CD14-positive monocyte (primary cell): ENCODE measurements around the gene GAK. TPM values are rescaled to one million over a fixed set of nuclear protein-coding genes. Genes with fewer than 3 reads are reported as not detected.

Source experiments
- DNase-seq, 3 donors: peaks; one replicate each; pipeline ENCODE4 v3.0.0-alpha.2; 2011 to 2022
- H2AFZ ChIP-seq: 2 replicates; pipeline ENCODE4 v1.6.0; 2012; ENCODE audit warnings: mild to moderate bottlenecking, low read depth, low read length, inconsistent platforms; ENCODE audit not compliant: insufficient read depth, poor library complexity, severe bottlenecking
- H3K27ac ChIP-seq, 2 donors: 1 replicate in 1 of 2; 2 replicates in 1 of 2; pipeline ENCODE4 v1.5.1; 2012 to 2013; ENCODE audit warnings: low read length in 2 of 2, control low read depth in 1 of 2, inconsistent platforms in 1 of 2, low read depth in 1 of 2, mild to moderate bottlenecking in 1 of 2
- H3K27me3 ChIP-seq, 2 donors: one replicate each; pipeline versions ENCODE4 v1.6.0 to v1.6.1; 2011 to 2013; ENCODE audit warnings: low read length in 2 of 2; ENCODE audit not compliant: control insufficient read depth in 2 of 2, insufficient read depth in 2 of 2
- H3K36me3 ChIP-seq, 2 donors: replicated peaks in 1 of 2; 1 replicate in 1 of 2; 2 replicates in 1 of 2; pipeline versions ENCODE4 v1.5.1 to v1.6.1; 2012 to 2013; ENCODE audit warnings: low read length in 2 of 2, control low read depth in 1 of 2, inconsistent platforms in 1 of 2, mild to moderate bottlenecking in 1 of 2; ENCODE audit not compliant: insufficient read depth in 2 of 2, control insufficient read depth in 1 of 2
- H3K4me1 ChIP-seq, 2 donors: 1 replicate in 1 of 2; 2 replicates in 1 of 2; pipeline versions ENCODE4 v1.5.1 to v1.6.1; 2012 to 2013; ENCODE audit warnings: low read length in 2 of 2, control low read depth in 1 of 2, inconsistent platforms in 1 of 2, mild to moderate bottlenecking in 1 of 2, moderate library complexity in 1 of 2; ENCODE audit not compliant: insufficient read depth in 2 of 2, control insufficient read depth in 1 of 2
- H3K4me2 ChIP-seq: replicated peaks from 2 replicates; pipeline ENCODE3; 2012; ENCODE audit warnings: low read length, moderate library complexity, mild to moderate bottlenecking; ENCODE audit not compliant: poor library complexity, severe bottlenecking; ENCODE audit errors: extremely low read depth
- H3K4me3 ChIP-seq, 3 experiments: fragments of 200-600 bp in 1 of 3; sonication (generic) in 1 of 3; replicated peaks in 1 of 3; 1 replicate in 2 of 3; 2 replicates in 1 of 3; pipeline ENCODE4 v1.5.1; 2011 to 2013; ENCODE audit warnings: low read length in 3 of 3, mild to moderate bottlenecking in 3 of 3, control low read depth in 2 of 3, low read depth in 2 of 3, inconsistent platforms in 1 of 3, moderate library complexity in 1 of 3
- H3K79me2 ChIP-seq: 2 replicates; pipeline ENCODE4 v1.6.0; 2012; ENCODE audit warnings: mild to moderate bottlenecking, control low read depth, inconsistent platforms, low read length, moderate library complexity; ENCODE audit not compliant: insufficient read depth
- H3K9ac ChIP-seq: 2 replicates; pipeline ENCODE4 v1.6.0; 2017; ENCODE audit warnings: low read length, mild to moderate bottlenecking; ENCODE audit not compliant: insufficient read depth, poor library complexity, severe bottlenecking
- H3K9me3 ChIP-seq, 2 donors: replicated peaks in 1 of 2; 1 replicate in 1 of 2; 2 replicates in 1 of 2; pipeline versions ENCODE4 v1.5.1 to v1.6.1; 2012 to 2013; ENCODE audit warnings: low read length in 2 of 2, control low read depth in 1 of 2; ENCODE audit not compliant: control insufficient read depth in 1 of 2, insufficient read depth in 1 of 2
- H4K20me1 ChIP-seq: 2 replicates; pipeline ENCODE4 v1.6.0; 2012; ENCODE audit warnings: mild to moderate bottlenecking, low read length, control low read depth, moderate library complexity; ENCODE audit not compliant: insufficient read depth
- H3K27ac Mint-ChIP-seq, 7 donors: one replicate each; pipeline ENCODE4 v1.8.0; 2020; ENCODE audit warnings: mild to moderate bottlenecking in 7 of 7, mixed read lengths in 7 of 7, moderate library complexity in 6 of 7, inconsistent platforms in 2 of 7
- H3K27me3 Mint-ChIP-seq, 3 donors: one replicate each; pipeline ENCODE4 v1.8.0; 2021 to 2022; ENCODE audit warnings: low read depth in 3 of 3, mild to moderate bottlenecking in 3 of 3, mixed read lengths in 3 of 3, moderate library complexity in 3 of 3, inconsistent platforms in 1 of 3
- H3K36me3 Mint-ChIP-seq, 2 donors: one replicate each; pipeline ENCODE4 v1.8.0; 2020; ENCODE audit warnings: mixed read lengths in 2 of 2, inconsistent platforms in 1 of 2, mild to moderate bottlenecking in 1 of 2
- H3K4me1 Mint-ChIP-seq: one replicate; pipeline ENCODE4 v1.8.0; 2020; ENCODE audit warnings: mild to moderate bottlenecking, mixed read lengths
- H3K4me3 Mint-ChIP-seq, 2 donors: one replicate each; pipeline ENCODE4 v1.8.0; 2020; ENCODE audit warnings: mild to moderate bottlenecking in 2 of 2, mixed read lengths in 2 of 2, moderate library complexity in 1 of 2
- H3K9me3 Mint-ChIP-seq, 7 donors: one replicate each; pipeline ENCODE4 v1.8.0; 2020 to 2022; ENCODE audit warnings: mixed read lengths in 7 of 7, mild to moderate bottlenecking in 6 of 7, moderate library complexity in 6 of 7, inconsistent platforms in 2 of 7
- CTCF ChIP-seq: fragments of 200-600 bp; IDR thresholded peaks from one replicate; pipeline ENCODE4 v1.8.0; 2022; ENCODE audit warnings: antibody characterized with exemption, mild to moderate bottlenecking
- WGBS: methylation state at CpG from one replicate; pipeline ENCODE4 v1.1.5; 2013; ENCODE audit warnings: missing lambda C conversion rate; ENCODE audit not compliant: insufficient coverage; 5-methylcytosine and 5-hydroxymethylcytosine counted together
- intact Hi-C, 2 donors: fragments of 100-400 bp; cut with micrococcal nuclease; formaldehyde crosslinking; loops; one replicate each; pipeline versions ENCODE4 v1.15.0 to v1.15.1; 2023
- polyA plus RNA-seq, 3 donors: library from polyadenylated mRNA; depleted of rRNA in 1 of 3; unstranded in 2 of 3; stranded (reverse) in 1 of 3; fragments of 300-500 nt in 2 of 3; fragments of >200 nt in 1 of 3; fragmentation: Illumina TruSeq in 2 of 3; gene quantifications; 1 replicate in 2 of 3; 2 replicates in 1 of 3; pipeline ENCODE4 v1.2.3, GENCODE V29; 2012 to 2021

The GAK gene
- polyA plus RNA-seq, 3 donors, result 40.3 to 88.7 (median 54.9) TPM

GRCh38 chr4:907691-908425, 24.3 kb downstream of the GAK start:
- Mint-ChIP-seq H3K36me3 (peaks cover 59 to 93% of the 10 kb centered on the region in 2 donors), H3K9me3 (peaks cover 0 to 13% (median 1%) of the 10 kb centered on the region in 7 donors), H3K27me3 (no peaks in the 10 kb centered on the region), H3K4me3 (no peak overlapping the region), H3K4me1 (no peaks in the 10 kb centered on the region), H3K27ac (no peak overlapping the region)
- WGBS, result 90% methylated on average over 33 of the region's 35 CpGs
- no peak for DNase-seq
- Histone ChIP-seq H3K27me3 (no peaks in the 10 kb centered on the region), H3K27ac (no peak overlapping the region), H3K9ac (no peak overlapping the region), H3K79me2 (peaks cover 78% of the 10 kb centered on the region), H3K4me2 (no peak overlapping the region), H4K20me1 (peaks cover 97% of the 10 kb centered on the region), H3K4me3 (no peak overlapping the region), H3K4me1 (no peaks in the 10 kb centered on the region), H2AFZ (no peak overlapping the region), H3K36me3 (peaks cover 92 to 98% of the 10 kb centered on the region in 2 donors), H3K9me3 (peaks cover 0 to 5% of the 10 kb centered on the region in 2 donors)
- TF ChIP-seq CTCF, result no peak
- intact Hi-C loops, result no loop called here

GRCh38 chr4:907103-907400, 25.1 kb downstream of the GAK start:
- H3K36me3 Mint-ChIP-seq, result peaks cover 55 to 92% of the 10 kb centered on the region in 2 donors
- H2AFZ ChIP-seq, result no peak overlapping the region
- peaks cover 0 to 5% of the 10 kb centered on the region in 2 donors for H3K9me3 ChIP-seq
- intact Hi-C loops, result no loop called here
- H3K9me3 Mint-ChIP-seq, result peaks cover 0 to 13% (median 1%) of the 10 kb centered on the region in 7 donors
- H3K27me3 ChIP-seq, result no peaks in the 10 kb centered on the region
- 100% methylated on average over 6 of the region's 7 CpGs for WGBS
- no peak for DNase-seq
- no peak overlapping the region for H3K9ac ChIP-seq
- peak overlapping the region in 4 of 7 donors; percentile 35 to 58 (median 37) for H3K27ac Mint-ChIP-seq
- H3K36me3 ChIP-seq, result peaks cover 87 to 98% of the 10 kb centered on the region in 2 donors
- H3K4me1 ChIP-seq, result no peaks in the 10 kb centered on the region
- H4K20me1 ChIP-seq, result peaks cover 97% of the 10 kb centered on the region
- no peak for TF ChIP-seq CTCF
- H3K27ac ChIP-seq, result no peak overlapping the region
- no peak overlapping the region for H3K4me3 Mint-ChIP-seq
- H3K4me1 Mint-ChIP-seq, result no peaks in the 10 kb centered on the region
- H3K4me2 ChIP-seq, result no peak overlapping the region
- H3K79me2 ChIP-seq, result peaks cover 75% of the 10 kb centered on the region
- no peaks in the 10 kb centered on the region for H3K27me3 Mint-ChIP-seq
- no peak overlapping the region for H3K4me3 ChIP-seq
